LNCaP clone FGC (cell line): ENCODE measurements around the gene SLC6A4.

ENCODE experiments used
- DNase-seq: peaks from one replicate; pipeline ENCODE4 v3.0.0-alpha.2; 2011; ENCODE audit warnings: low read depth
- H3K4me3 ChIP-seq: 2 replicates; pipeline ENCODE4 v1.5.1; 2011; ENCODE audit warnings: mild to moderate bottlenecking, low read depth, low read length, control low read depth
- CTCF ChIP-seq: IDR thresholded peaks from 2 replicates; pipeline ENCODE4 v1.5.1; 2012; ENCODE audit warnings: mild to moderate bottlenecking; ENCODE audit not compliant: control insufficient read depth, insufficient read depth; ENCODE audit errors: extremely low read depth

SLC6A4 gene

GRCh38 chr17:30220414-30220813, 15.1 kb downstream of the SLC6A4 start:
- no peak overlapping the region for H3K4me3 ChIP-seq
- no peak for TF ChIP-seq CTCF
- DNase-seq, result no peak

GRCh38 chr17:30219833-30220232, 15.7 kb downstream of the SLC6A4 start:
- H3K4me3 ChIP-seq, result no peak overlapping the region
- DNase-seq, result no peak
- no peak for TF ChIP-seq CTCF

GRCh38 chr17:30219315-30219714, 16.2 kb downstream of the SLC6A4 start:
- no peak for TF ChIP-seq CTCF
- no peak overlapping the region for H3K4me3 ChIP-seq
- DNase-seq, result no peak

- DNase-seq, result no peak
- no peak overlapping the region for H3K4me3 ChIP-seq
- TF ChIP-seq CTCF, result no peak
Measured at GRCh38 chr17:30218799-30219198, 16.7 kb downstream of the SLC6A4 start.

GRCh38 chr17:30217746-30218245, 17.7 kb downstream of the SLC6A4 start:
- no peak for DNase-seq

GRCh38 chr17:30217054-30217453, 18.4 kb downstream of the SLC6A4 start:
- H3K4me3 ChIP-seq, result no peak overlapping the region
- no peak for DNase-seq
- TF ChIP-seq CTCF, result no peak

More at GRCh38 chr17:30217746-30218245, 17.7 kb downstream of the SLC6A4 start:
- TF ChIP-seq CTCF, result no peak
- no peak overlapping the region for H3K4me3 ChIP-seq

- no peak overlapping the region for H3K4me3 ChIP-seq
- no peak for DNase-seq
- TF ChIP-seq CTCF, result no peak
Measured at GRCh38 chr17:30212750-30213149, 22.7 kb downstream of the SLC6A4 start.
